Measurements from ENCODE around the gene ACIN1.

Gene ACIN1

DNA sequence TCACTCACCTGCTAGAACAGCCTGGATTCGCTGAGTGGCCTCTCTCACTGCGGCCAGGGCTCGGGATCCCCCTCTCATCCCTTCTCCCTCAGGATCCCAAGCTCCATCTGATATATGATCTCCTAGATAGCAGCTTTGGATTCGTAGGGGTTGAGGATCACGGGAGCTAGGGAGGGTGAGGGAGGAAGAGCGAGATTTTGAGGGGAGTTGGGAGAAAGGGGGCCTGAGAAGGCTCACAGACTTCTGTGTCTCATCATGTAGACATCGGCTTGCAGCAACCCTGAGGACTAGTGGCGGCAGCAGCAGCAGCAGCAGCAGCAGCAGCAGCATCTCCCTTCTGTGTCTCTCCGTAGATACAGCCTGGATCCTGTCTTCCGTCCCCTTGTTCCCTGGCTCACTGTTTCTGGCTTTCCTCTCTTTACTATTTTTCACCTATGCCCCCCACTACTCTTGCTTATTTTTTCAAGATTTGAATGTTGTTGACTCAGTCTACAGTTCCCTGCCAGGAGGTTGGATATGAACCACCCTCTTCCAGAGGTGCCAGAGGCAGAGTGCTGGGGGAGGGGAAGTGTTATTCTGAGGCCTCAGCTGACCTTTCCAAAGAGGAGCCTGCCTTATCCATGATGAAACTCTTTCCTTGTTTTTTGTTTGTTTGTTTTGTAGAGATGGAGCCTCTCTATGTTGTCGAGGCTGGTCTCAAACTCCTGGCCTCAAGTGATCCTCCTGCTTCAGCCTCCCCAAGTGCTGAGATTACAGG lies 9.8 kb upstream of the ACIN1 start, which contains the start of gene CIROP:
TSS of gene CIROP (minus strand) at position 399 of the 757 bp plus-strand sequence. CDS start at position 330, 69 bp downstream.
- CTCF ChIA-PET, result interaction anchor here (1.4 to 8.4 kb wide), 6 partner anchors 7 to 118 kb away, joined by 4 to 86 read pairs (median 10); partner anchors contain the start of genes ACIN1 and C14orf119
- TF ChIP-seq CTCF (IDR thresholded peaks at IDR 0.05; ENCODE audit: insufficient read depth, low read length, missing control alignments), result no peak
- POLR2A ChIA-PET, result interaction anchor here (0.5 kb wide), 1 partner anchor 9 kb away, joined by 3 read pairs; no protein-coding TSS in a partner anchor
- H3K4me3 ChIP-seq (ENCODE audit: low read depth, low read length), result no peak within 1 kb of the TSS
- no peak for DNase-seq (ENCODE audit: low read depth, low spot score)

GRCh38 chr14:23104070-23104590 lies 9.2 kb upstream of the ACIN1 start:
- no peak for TF ChIP-seq CTCF (IDR thresholded peaks at IDR 0.05; ENCODE audit: insufficient read depth, low read length, missing control alignments)
- ChIA-PET POLR2A (interaction anchor here (0.5 kb wide), 1 partner anchor 8 kb away, joined by 3 read pairs; no protein-coding TSS in a partner anchor), CTCF (interaction anchor here (1.4 to 8.4 kb wide), 6 partner anchors 8 to 118 kb away, joined by 4 to 86 read pairs (median 18); partner anchors contain the start of genes ACIN1 and C14orf119)
- no peak overlapping the region for H3K4me3 ChIP-seq (ENCODE audit: low read depth, low read length)
- DNase-seq (ENCODE audit: low read depth, low spot score), result no peak

GRCh38 chr14:23103581-23103980 lies 8.6 kb upstream of the ACIN1 start:
- ChIA-PET POLR2A (no interaction called here), CTCF (interaction anchor here (1.3 to 8.4 kb wide), 5 partner anchors 9 to 117 kb away, joined by 3 to 86 read pairs (median 6); no protein-coding TSS in a partner anchor)
- TF ChIP-seq CTCF (IDR thresholded peaks at IDR 0.05; ENCODE audit: insufficient read depth, low read length, missing control alignments), result no peak
- DNase-seq (ENCODE audit: low read depth, low spot score), result no peak
- H3K4me3 ChIP-seq (ENCODE audit: low read depth, low read length), result no peak overlapping the region

DNA sequence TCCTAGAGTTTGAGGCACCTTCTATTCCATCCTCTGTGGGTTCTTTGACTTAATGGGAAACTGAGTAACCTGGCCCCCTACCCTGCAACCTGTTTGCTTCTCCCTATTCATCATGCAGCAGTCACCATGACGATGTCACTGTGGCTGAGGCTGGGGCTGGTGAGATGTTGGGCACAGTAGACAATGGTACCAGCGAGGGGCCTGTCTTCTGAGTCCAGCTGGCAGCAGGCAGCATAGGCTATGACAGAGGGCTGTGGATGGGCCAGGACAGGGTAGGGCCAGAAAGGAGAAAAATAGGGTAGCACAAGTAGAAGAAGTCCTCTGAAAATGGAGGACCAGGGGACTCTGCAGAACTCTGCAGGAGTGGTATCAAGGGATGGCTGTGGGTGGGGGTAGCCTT lies 7.9 kb upstream of the ACIN1 start:
- ChIA-PET CTCF (interaction anchor here (1.1 to 9.6 kb wide), 8 partner anchors 9 to 546 kb away, joined by 3 to 133 read pairs (median 14); no protein-coding TSS in a partner anchor), POLR2A (interaction anchor here (1.2 kb wide), 1 partner anchor 34 kb away, joined by 3 read pairs; no protein-coding TSS in a partner anchor)
- H3K4me3 ChIP-seq (ENCODE audit: low read depth, low read length), result no peak overlapping the region
- DNase-seq (ENCODE audit: low read depth, low spot score), result no peak
- no peak for TF ChIP-seq CTCF (IDR thresholded peaks at IDR 0.05; ENCODE audit: insufficient read depth, low read length, missing control alignments)

- no peak overlapping the region for H3K4me3 ChIP-seq (ENCODE audit: low read depth, low read length)
- TF ChIP-seq CTCF (IDR thresholded peaks at IDR 0.05; ENCODE audit: insufficient read depth, low read length, missing control alignments), result no peak
- no peak for DNase-seq (ENCODE audit: low read depth, low spot score)
- ChIA-PET POLR2A (interaction anchor here (1.2 kb wide), 1 partner anchor 34 kb away, joined by 3 read pairs; no protein-coding TSS in a partner anchor), CTCF (interaction anchor here (1.1 to 9.6 kb wide), 7 partner anchors 10 to 545 kb away, joined by 4 to 133 read pairs (median 23); no protein-coding TSS in a partner anchor)
These were observed 7.2 kb upstream of the ACIN1 start for GRCh38 chr14:23101986-23102625.
